H9 (cell line): ENCODE measurements around the gene PACS1. TPM values are rescaled to one million over a fixed set of nuclear protein-coding genes. Genes with fewer than 3 reads are reported as not detected.

Experiments
- DNase-seq: peaks from one replicate; pipeline ENCODE4 v3.0.0-alpha.2; 2017
- H2AFZ ChIP-seq: one replicate; pipeline ENCODE4 v1.6.1; 2013; ENCODE audit warnings: mild to moderate bottlenecking, low read length, control low read depth, moderate library complexity
- H2AK5ac ChIP-seq: 2 replicates; pipeline ENCODE4 v1.6.1; 2013; ENCODE audit warnings: low read length, control low read depth, mixed read lengths; ENCODE audit not compliant: insufficient read length
- H2BK120ac ChIP-seq: one replicate; pipeline ENCODE4 v1.6.1; 2013; ENCODE audit warnings: low read depth, mild to moderate bottlenecking, low read length, control low read depth, inconsistent platforms; ENCODE audit not compliant: poor library complexity, severe bottlenecking
- H2BK12ac ChIP-seq: 2 replicates; pipeline ENCODE4 v1.6.1; 2013; ENCODE audit warnings: low read length, control low read depth, mixed read lengths, low read depth; ENCODE audit not compliant: insufficient read length
- H2BK15ac ChIP-seq: 2 replicates; pipeline ENCODE4 v1.6.1; 2013; ENCODE audit warnings: low read depth, low read length, control low read depth
- H2BK20ac ChIP-seq: one replicate; pipeline ENCODE4 v1.6.1; 2013; ENCODE audit warnings: low read depth, mild to moderate bottlenecking, low read length, control low read depth, inconsistent platforms; ENCODE audit not compliant: poor library complexity, severe bottlenecking
- H2BK5ac ChIP-seq: 2 replicates; pipeline ENCODE4 v1.6.1; 2013; ENCODE audit warnings: low read length, control low read depth, mixed read lengths; ENCODE audit not compliant: insufficient read length
- H3K14ac ChIP-seq: 2 replicates; pipeline ENCODE4 v1.6.1; 2013; ENCODE audit warnings: low read length, control low read depth; ENCODE audit not compliant: insufficient read depth
- H3K18ac ChIP-seq: 2 replicates; pipeline ENCODE4 v1.6.1; 2013; ENCODE audit warnings: low read depth, mild to moderate bottlenecking, mixed read lengths, low read length, control low read depth; ENCODE audit not compliant: insufficient read length
- H3K23ac ChIP-seq: 2 replicates; pipeline ENCODE4 v1.6.1; 2013; ENCODE audit warnings: low read length, control low read depth, mixed read lengths, low read depth; ENCODE audit not compliant: insufficient read length
- H3K23me2 ChIP-seq: 2 replicates; pipeline ENCODE4 v1.6.1; 2013; ENCODE audit warnings: low read depth, mild to moderate bottlenecking, mixed read lengths, low read length, control low read depth; ENCODE audit not compliant: insufficient read length, poor library complexity, severe bottlenecking
- H3K27ac ChIP-seq: 2 replicates; pipeline ENCODE4 v1.5.1; 2013; ENCODE audit warnings: low read length, control low read depth, mixed read lengths, low read depth; ENCODE audit not compliant: insufficient read length
- H3K27me3 ChIP-seq: 2 replicates; pipeline ENCODE4 v1.6.1; 2013; ENCODE audit warnings: low read length, control low read depth, inconsistent platforms; ENCODE audit not compliant: insufficient read depth
- H3K4ac ChIP-seq: 2 replicates; pipeline ENCODE4 v1.6.1; 2013; ENCODE audit warnings: low read depth, mild to moderate bottlenecking, control low read depth, inconsistent platforms, low read length, moderate library complexity
- H3K4me1 ChIP-seq: 2 replicates; pipeline ENCODE4 v1.6.1; 2013; ENCODE audit warnings: low read length, control low read depth, inconsistent platforms; ENCODE audit not compliant: insufficient read depth
- H3K4me2 ChIP-seq: 2 replicates; pipeline ENCODE4 v1.6.1; 2013; ENCODE audit warnings: low read length, control low read depth, mixed read lengths; ENCODE audit not compliant: insufficient read length, insufficient read depth
- H3K56ac ChIP-seq: 2 replicates; pipeline ENCODE4 v1.6.1; 2013; ENCODE audit warnings: low read depth, mild to moderate bottlenecking, mixed read lengths, low read length, control low read depth; ENCODE audit not compliant: insufficient read length
- H3K79me1 ChIP-seq: 2 replicates; pipeline ENCODE4 v1.6.1; 2013; ENCODE audit warnings: low read depth, mild to moderate bottlenecking, moderate library complexity, low read length, control low read depth, inconsistent platforms; ENCODE audit not compliant: insufficient read depth, poor library complexity, severe bottlenecking
- H3K79me2 ChIP-seq: 2 replicates; pipeline ENCODE4 v1.6.1; 2013; ENCODE audit warnings: low read length, control low read depth, inconsistent platforms; ENCODE audit not compliant: insufficient read depth
- H3K9ac ChIP-seq: 2 replicates; pipeline ENCODE4 v1.6.1; 2013; ENCODE audit warnings: low read length, control low read depth, mixed read lengths; ENCODE audit not compliant: insufficient read length; ENCODE audit errors: extremely low read depth
- H3K9me3 ChIP-seq: one replicate; pipeline ENCODE4 v1.6.1; 2013; ENCODE audit warnings: low read depth, low read length, inconsistent platforms; ENCODE audit not compliant: control insufficient read depth
- H3T11ph ChIP-seq: one replicate; pipeline ENCODE4 v1.6.1; 2013; ENCODE audit warnings: mild to moderate bottlenecking, low read length, control low read depth, inconsistent platforms
- H4K20me1 ChIP-seq: one replicate; pipeline ENCODE4 v1.6.1; 2013; ENCODE audit not compliant: control insufficient read depth, insufficient read length, insufficient read depth
- H4K5ac ChIP-seq: 2 replicates; pipeline ENCODE4 v1.6.1; 2013; ENCODE audit warnings: low read depth, mild to moderate bottlenecking, mixed read lengths, low read length, control low read depth; ENCODE audit not compliant: insufficient read length
- H4K8ac ChIP-seq: replicated peaks from 2 replicates; pipeline ENCODE4 v1.6.1; 2013; ENCODE audit warnings: low read length, control low read depth, mixed read lengths, low read depth; ENCODE audit not compliant: insufficient read length
- H4K91ac ChIP-seq: 2 replicates; pipeline ENCODE4 v1.6.1; 2013; ENCODE audit warnings: low read depth, mild to moderate bottlenecking, moderate library complexity, mixed read lengths, low read length, control low read depth; ENCODE audit not compliant: insufficient read length
- H3K27ac Mint-ChIP-seq, 3 experiments: 2 replicates in 2 of 3; 3 replicates in 1 of 3; pipeline ENCODE4 v1.8.0; 2020 to 2021; ENCODE audit warnings: mixed read lengths in 3 of 3, mild to moderate bottlenecking in 1 of 3, moderate library complexity in 1 of 3
- H3K27me3 Mint-ChIP-seq: 2 replicates; pipeline ENCODE4 v1.8.0; 2021; ENCODE audit warnings: low read depth, mild to moderate bottlenecking, moderate library complexity, mixed read lengths
- H3K36me3 Mint-ChIP-seq, 3 experiments: 2 replicates in 2 of 3; 3 replicates in 1 of 3; pipeline ENCODE4 v1.8.0; 2020 to 2021; ENCODE audit warnings: low read depth in 3 of 3, mixed read lengths in 3 of 3; ENCODE audit not compliant: insufficient read depth in 1 of 3
- H3K4me1 Mint-ChIP-seq, 2 experiments: 2 replicates each; pipeline ENCODE4 v1.8.0; 2020; ENCODE audit warnings: mixed read lengths in 2 of 2
- H3K4me3 Mint-ChIP-seq, 2 experiments: 2 replicates in 1 of 2; 3 replicates in 1 of 2; pipeline ENCODE4 v1.8.0; 2020 to 2021; ENCODE audit warnings: mild to moderate bottlenecking in 2 of 2, mixed read lengths in 2 of 2, moderate library complexity in 1 of 2
- H3K9me3 Mint-ChIP-seq, 2 experiments: 2 replicates in 1 of 2; 3 replicates in 1 of 2; pipeline ENCODE4 v1.8.0; 2020; ENCODE audit warnings: mild to moderate bottlenecking in 2 of 2, mixed read lengths in 2 of 2, moderate library complexity in 1 of 2
- WGBS: extraction: QIAGEN DNeasy Blood & Tissue Kit; methylation state at CpG from one replicate; pipeline ENCODE4 v1.1.7; 2013; ENCODE audit warnings: missing lambda C conversion rate, low lambda C conversion rate, mixed read lengths; ENCODE audit not compliant: insufficient read length; ENCODE audit errors: extremely low coverage; 5-methylcytosine and 5-hydroxymethylcytosine counted together
- total RNA-seq: library from RNA; stranded (reverse); gene quantifications from 2 replicates; pipeline ENCODE4 v1.2.1, GENCODE V29; 2021
- TF ChIP-seq, protein P1 (sequence below): fragments of 200-600 bp; sonication (generic); conservative IDR thresholded peaks from 3 replicates; pipeline ENCODE4 v1.8.0; 2021; ENCODE audit warnings: antibody characterized with exemption, mild to moderate bottlenecking

Gene PACS1
- total RNA-seq, 1 experiment from 2014 or later: 35.5 TPM

DNA sequence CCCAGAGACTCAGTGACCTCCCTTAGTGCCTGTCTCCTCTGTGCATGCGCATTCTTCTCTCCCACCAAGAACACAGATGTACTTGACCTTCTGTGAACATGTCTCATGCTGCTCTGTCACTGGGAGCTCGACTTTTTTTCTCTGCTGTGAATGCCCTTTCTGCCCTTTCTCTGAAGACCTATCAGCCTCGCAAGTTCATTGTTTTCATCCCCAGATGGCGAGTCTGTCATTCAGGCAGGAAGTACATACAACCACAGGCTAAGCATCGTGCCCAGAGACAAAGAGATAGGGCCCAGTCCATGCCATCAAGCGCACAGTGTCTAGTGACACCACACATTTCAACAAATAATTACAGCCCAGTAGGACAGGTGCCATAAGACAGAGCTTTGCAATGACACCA lies 148.0 kb downstream of the PACS1 start:
- no peak overlapping the region for H4K91ac ChIP-seq
- H2BK120ac ChIP-seq: no peak overlapping the region
- H3K4me1 ChIP-seq: no peaks in the 10 kb centered on the region
- H3K27me3 Mint-ChIP-seq: no peaks in the 10 kb centered on the region
- H3K79me1 ChIP-seq: no peaks in the 10 kb centered on the region
- H3K9me3 ChIP-seq: no peaks in the 10 kb centered on the region
- no peak overlapping the region for H2BK12ac ChIP-seq
- peaks cover 9 to 10% of the 10 kb centered on the region in 2 experiments for H3K4me1 Mint-ChIP-seq
- no peak overlapping the region for H2AK5ac ChIP-seq
- no peak overlapping the region for H4K5ac ChIP-seq
- H3K9ac ChIP-seq: no peak overlapping the region
- no peak overlapping the region for H3K4ac ChIP-seq
- TF ChIP-seq, protein P1, sequence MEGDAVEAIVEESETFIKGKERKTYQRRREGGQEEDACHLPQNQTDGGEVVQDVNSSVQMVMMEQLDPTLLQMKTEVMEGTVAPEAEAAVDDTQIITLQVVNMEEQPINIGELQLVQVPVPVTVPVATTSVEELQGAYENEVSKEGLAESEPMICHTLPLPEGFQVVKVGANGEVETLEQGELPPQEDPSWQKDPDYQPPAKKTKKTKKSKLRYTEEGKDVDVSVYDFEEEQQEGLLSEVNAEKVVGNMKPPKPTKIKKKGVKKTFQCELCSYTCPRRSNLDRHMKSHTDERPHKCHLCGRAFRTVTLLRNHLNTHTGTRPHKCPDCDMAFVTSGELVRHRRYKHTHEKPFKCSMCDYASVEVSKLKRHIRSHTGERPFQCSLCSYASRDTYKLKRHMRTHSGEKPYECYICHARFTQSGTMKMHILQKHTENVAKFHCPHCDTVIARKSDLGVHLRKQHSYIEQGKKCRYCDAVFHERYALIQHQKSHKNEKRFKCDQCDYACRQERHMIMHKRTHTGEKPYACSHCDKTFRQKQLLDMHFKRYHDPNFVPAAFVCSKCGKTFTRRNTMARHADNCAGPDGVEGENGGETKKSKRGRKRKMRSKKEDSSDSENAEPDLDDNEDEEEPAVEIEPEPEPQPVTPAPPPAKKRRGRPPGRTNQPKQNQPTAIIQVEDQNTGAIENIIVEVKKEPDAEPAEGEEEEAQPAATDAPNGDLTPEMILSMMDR: no peak
- no peak overlapping the region for H4K8ac ChIP-seq
- no peak overlapping the region for H3K14ac ChIP-seq
- DNase-seq: no peak
- H3K9me3 Mint-ChIP-seq: no peaks in the 10 kb centered on the region
- H3K18ac ChIP-seq: no peak overlapping the region
- H2BK5ac ChIP-seq: no peak overlapping the region
- no peaks in the 10 kb centered on the region for H3K23me2 ChIP-seq
- no peak overlapping the region for H2BK20ac ChIP-seq
- H2BK15ac ChIP-seq: no peak overlapping the region
- H3K23ac ChIP-seq: no peak overlapping the region
- H3K79me2 ChIP-seq: no peaks in the 10 kb centered on the region
- H3K4me2 ChIP-seq: no peak overlapping the region
- no peak overlapping the region for H2AFZ ChIP-seq
- no peak overlapping the region for H3K56ac ChIP-seq
- no peaks in the 10 kb centered on the region for H3K27me3 ChIP-seq
- no peak overlapping the region for H3K27ac ChIP-seq
- WGBS: no CpG with 5 or more reads among the region's 6 CpGs
- no peak overlapping the region for H3T11ph ChIP-seq
- H4K20me1 ChIP-seq: no peaks in the 10 kb centered on the region
- H3K27ac Mint-ChIP-seq: no peak overlapping the region
- no peak overlapping the region for H3K4me3 Mint-ChIP-seq
- peaks cover 1 to 29% (median 11%) of the 10 kb centered on the region in 3 experiments; a peak in 5 of 7 replicates for H3K36me3 Mint-ChIP-seq
